Measurements from ENCODE around the gene TLNRD1. TPM values are rescaled to one million over a fixed set of nuclear protein-coding genes. Genes with fewer than 3 reads are reported as not detected.
A peak's percentile ranks its signal among the peaks of the same experiment; 100 is the strongest.
"Not testable (repeated sequence)": the region's sequence is repeated elsewhere in the genome, so short reads cannot be mapped to it uniquely, and the experiment has no call there.

The TLNRD1 gene
- total RNA-seq, 1 experiment from 2014 or later: 19.3 TPM

DNA sequence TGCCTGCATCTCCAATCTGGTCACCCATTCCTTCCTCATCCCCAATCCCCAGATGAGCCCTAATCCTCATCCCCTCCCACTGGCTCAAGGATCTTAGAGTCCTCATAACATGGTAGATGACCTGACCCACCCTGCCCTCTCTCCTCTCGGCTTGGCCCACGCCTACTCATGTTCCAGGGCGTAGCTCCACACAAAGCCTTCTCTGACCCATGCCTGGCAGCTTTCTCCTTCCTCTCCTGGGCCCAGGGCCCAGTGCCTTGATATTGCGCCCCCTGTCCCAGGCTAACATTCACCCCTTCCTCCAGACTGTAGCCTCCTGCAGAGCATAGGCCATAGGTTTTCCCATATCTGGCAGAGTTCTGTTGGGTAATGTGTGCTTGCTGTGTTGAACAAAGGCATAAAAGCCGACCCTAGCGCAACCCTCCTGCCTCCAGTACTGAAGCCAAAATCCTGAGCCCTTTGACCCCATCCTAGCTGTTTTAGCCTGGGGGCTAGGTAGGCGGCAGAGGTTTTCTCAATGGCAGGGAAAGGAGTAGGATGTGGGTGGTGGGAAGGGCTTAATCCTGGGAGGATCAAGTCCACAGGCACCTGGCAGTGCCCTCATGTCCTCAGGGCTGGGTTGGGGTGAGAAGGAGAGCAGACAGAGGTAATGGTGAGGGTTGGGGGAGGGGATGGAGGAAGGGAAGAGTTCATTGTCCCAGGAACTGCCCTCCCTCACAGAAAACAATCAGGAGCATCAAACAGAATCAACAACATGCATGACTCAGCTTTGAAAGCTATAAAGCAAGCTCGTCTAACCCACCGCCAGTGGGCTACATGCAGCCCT, 46.6 kb upstream of the TLNRD1 start:
- DNase-seq: peak; percentile 75
- Mint-ChIP-seq H3K9me3 (no peaks in the 10 kb centered on the region; a peak in 1 of 5 replicates), H3K4me3 (no peak overlapping the region; a peak in 1 of 5 replicates), H3K36me3 (ENCODE audit: insufficient read depth in 1 of 3, low read depth in 3 of 3) (peaks cover 22 to 42% (median 30%) of the 10 kb centered on the region in 3 experiments), H3K4me1 (peaks cover 34 to 40% of the 10 kb centered on the region in 2 experiments), H3K27ac (peak overlapping the region; percentile 74 to 95 (median 88)), H3K27me3 (ENCODE audit: low read depth) (no peaks in the 10 kb centered on the region)
- Histone ChIP-seq H3T11ph (ENCODE audit: low read length) (no peak overlapping the region), H3K14ac (ENCODE audit: insufficient read depth, low read length) (peak overlapping the region; percentile 42; the same call in 1 of the 2 replicates), H3K56ac (ENCODE audit: insufficient read length, low read depth, low read length) (peak overlapping the region; percentile 40), H2BK15ac (ENCODE audit: low read depth, low read length) (no peak overlapping the region), H3K9me3 (ENCODE audit: control insufficient read depth, low read depth, low read length) (no peaks in the 10 kb centered on the region), H4K20me1 (ENCODE audit: control insufficient read depth, insufficient read depth, insufficient read length) (no peaks in the 10 kb centered on the region), H3K79me2 (ENCODE audit: insufficient read depth, low read length) (0 out of 2 replicates have a peak, but pooled peaks cover 2% of the 10 kb centered on the region), H4K91ac (ENCODE audit: insufficient read length, low read depth, low read length) (peak overlapping the region; percentile 5), H3K23ac (ENCODE audit: insufficient read length, low read depth, low read length) (no peak overlapping the region), H2BK5ac (ENCODE audit: insufficient read length, low read length) (no peak overlapping the region), H2AK5ac (ENCODE audit: insufficient read length, low read length) (peak overlapping the region; percentile 13), H2AFZ (ENCODE audit: low read length) (no peak overlapping the region), H3K4me1 (ENCODE audit: insufficient read depth, low read length) (peaks cover 3% of the 10 kb centered on the region), H4K5ac (ENCODE audit: insufficient read length, low read depth, low read length) (no peak overlapping the region), H3K27me3 (ENCODE audit: insufficient read depth, low read length) (no peaks in the 10 kb centered on the region), H3K4me2 (ENCODE audit: insufficient read depth, insufficient read length, low read length) (peak overlapping the region; percentile 33), H2BK12ac (ENCODE audit: insufficient read length, low read depth, low read length) (peak overlapping the region; percentile 55), H3K27ac (ENCODE audit: insufficient read length, low read depth, low read length) (peak overlapping the region; percentile 20), H4K8ac (replicated peaks; ENCODE audit: insufficient read length, low read depth, low read length) (no peak overlapping the region), H3K4ac (ENCODE audit: low read depth, low read length) (no peak overlapping the region), H3K79me1 (ENCODE audit: insufficient read depth, low read depth, low read length, poor library complexity, severe bottlenecking) (no peaks in the 10 kb centered on the region), H3K18ac (ENCODE audit: insufficient read length, low read depth, low read length) (peak overlapping the region; percentile 69), H2BK120ac (ENCODE audit: low read depth, low read length, poor library complexity, severe bottlenecking) (no peak overlapping the region), H3K9ac (ENCODE audit: extremely low read depth, insufficient read length, low read length) (no peak overlapping the region), H3K23me2 (ENCODE audit: insufficient read length, low read depth, low read length, poor library complexity, severe bottlenecking) (no peaks in the 10 kb centered on the region), H2BK20ac (ENCODE audit: low read depth, low read length, poor library complexity, severe bottlenecking) (no peak overlapping the region)
- TF ChIP-seq, protein P1, sequence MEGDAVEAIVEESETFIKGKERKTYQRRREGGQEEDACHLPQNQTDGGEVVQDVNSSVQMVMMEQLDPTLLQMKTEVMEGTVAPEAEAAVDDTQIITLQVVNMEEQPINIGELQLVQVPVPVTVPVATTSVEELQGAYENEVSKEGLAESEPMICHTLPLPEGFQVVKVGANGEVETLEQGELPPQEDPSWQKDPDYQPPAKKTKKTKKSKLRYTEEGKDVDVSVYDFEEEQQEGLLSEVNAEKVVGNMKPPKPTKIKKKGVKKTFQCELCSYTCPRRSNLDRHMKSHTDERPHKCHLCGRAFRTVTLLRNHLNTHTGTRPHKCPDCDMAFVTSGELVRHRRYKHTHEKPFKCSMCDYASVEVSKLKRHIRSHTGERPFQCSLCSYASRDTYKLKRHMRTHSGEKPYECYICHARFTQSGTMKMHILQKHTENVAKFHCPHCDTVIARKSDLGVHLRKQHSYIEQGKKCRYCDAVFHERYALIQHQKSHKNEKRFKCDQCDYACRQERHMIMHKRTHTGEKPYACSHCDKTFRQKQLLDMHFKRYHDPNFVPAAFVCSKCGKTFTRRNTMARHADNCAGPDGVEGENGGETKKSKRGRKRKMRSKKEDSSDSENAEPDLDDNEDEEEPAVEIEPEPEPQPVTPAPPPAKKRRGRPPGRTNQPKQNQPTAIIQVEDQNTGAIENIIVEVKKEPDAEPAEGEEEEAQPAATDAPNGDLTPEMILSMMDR (conservative IDR thresholded peaks at IDR 0.05): no peak
- no CpG with 5 or more reads among the region's 9 CpGs for WGBS (ENCODE audit: extremely low coverage, insufficient read length, low lambda C conversion rate)

DNA sequence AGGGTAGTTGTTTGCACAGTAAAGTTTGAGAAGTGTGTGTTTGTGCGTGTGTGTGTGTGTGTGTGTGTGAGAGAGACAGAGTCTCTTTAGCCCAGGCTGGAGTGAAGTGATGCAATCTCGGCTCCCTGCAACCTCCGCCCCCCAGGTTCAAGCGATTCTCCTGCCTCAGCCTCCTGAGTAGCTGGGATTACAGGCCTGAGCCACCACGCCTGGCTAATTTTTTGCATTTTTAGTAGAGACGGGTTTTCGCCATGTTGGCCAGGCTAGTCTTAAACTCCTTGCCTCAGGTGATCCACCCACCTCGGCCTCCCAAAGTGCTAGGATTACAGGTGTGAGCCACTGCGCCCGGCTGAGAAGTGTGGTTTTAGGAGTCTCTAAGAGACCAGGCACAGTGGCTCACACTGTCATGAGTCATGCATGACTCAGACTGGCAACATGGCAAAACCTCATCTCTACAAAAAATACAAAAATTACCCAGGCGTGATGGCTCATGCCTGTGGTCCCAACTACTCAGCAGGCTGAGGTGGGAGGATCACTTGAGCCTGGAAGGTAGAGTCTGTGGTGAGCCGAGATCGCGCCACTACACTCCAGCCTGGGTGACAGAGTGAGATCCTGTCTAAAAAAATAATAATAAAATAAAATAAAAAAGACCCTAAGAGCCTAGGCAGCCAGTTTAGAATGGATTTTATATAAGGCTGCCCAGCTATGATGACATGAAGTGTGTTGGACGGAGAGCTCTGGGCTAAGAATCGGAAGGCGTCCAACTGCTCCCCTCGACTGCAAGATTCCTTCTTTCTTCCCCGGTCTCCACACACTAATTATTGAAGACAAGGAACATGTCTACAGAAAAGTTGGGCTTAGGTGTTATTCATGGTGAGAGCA, 44.9 kb upstream of the TLNRD1 start:
- H2BK12ac ChIP-seq (ENCODE audit: insufficient read length, low read depth, low read length); H2AK5ac ChIP-seq (ENCODE audit: insufficient read length, low read length); H4K5ac ChIP-seq (ENCODE audit: insufficient read length, low read depth, low read length); H2BK20ac ChIP-seq (ENCODE audit: low read depth, low read length, poor library complexity, severe bottlenecking); H3K79me1 ChIP-seq (ENCODE audit: insufficient read depth, low read depth, low read length, poor library complexity, severe bottlenecking); H3K4me2 ChIP-seq (ENCODE audit: insufficient read depth, insufficient read length, low read length); H3K27me3 Mint-ChIP-seq (ENCODE audit: low read depth); H2BK5ac ChIP-seq (ENCODE audit: insufficient read length, low read length); H3K4me3 Mint-ChIP-seq; H3K27me3 ChIP-seq (ENCODE audit: insufficient read depth, low read length); H3K4ac ChIP-seq (ENCODE audit: low read depth, low read length); H3K23me2 ChIP-seq (ENCODE audit: insufficient read length, low read depth, low read length, poor library complexity, severe bottlenecking); H3K23ac ChIP-seq (ENCODE audit: insufficient read length, low read depth, low read length); H4K20me1 ChIP-seq (ENCODE audit: control insufficient read depth, insufficient read depth, insufficient read length); H3K79me2 ChIP-seq (ENCODE audit: insufficient read depth, low read length); H3K14ac ChIP-seq (ENCODE audit: insufficient read depth, low read length); H3K4me1 ChIP-seq (ENCODE audit: insufficient read depth, low read length); H2AFZ ChIP-seq (ENCODE audit: low read length); H3K9me3 Mint-ChIP-seq; H3T11ph ChIP-seq (ENCODE audit: low read length); H4K8ac ChIP-seq (replicated peaks; ENCODE audit: insufficient read length, low read depth, low read length); H3K27ac ChIP-seq (ENCODE audit: insufficient read length, low read depth, low read length); H4K91ac ChIP-seq (ENCODE audit: insufficient read length, low read depth, low read length); H3K18ac ChIP-seq (ENCODE audit: insufficient read length, low read depth, low read length); H3K56ac ChIP-seq (ENCODE audit: insufficient read length, low read depth, low read length); H3K9ac ChIP-seq (ENCODE audit: extremely low read depth, insufficient read length, low read length); H3K9me3 ChIP-seq (ENCODE audit: control insufficient read depth, low read depth, low read length); H2BK15ac ChIP-seq (ENCODE audit: low read depth, low read length); H2BK120ac ChIP-seq (ENCODE audit: low read depth, low read length, poor library complexity, severe bottlenecking); DNase-seq: not testable (repeated sequence)
- peaks cover 35 to 40% of the 10 kb centered on the region in 2 experiments for H3K4me1 Mint-ChIP-seq
- H3K27ac Mint-ChIP-seq: peak overlapping the region; percentile 5 to 85 (median 40); a peak in 5 of 7 replicates
- H3K36me3 Mint-ChIP-seq (ENCODE audit: insufficient read depth in 1 of 3, low read depth in 3 of 3): peaks cover 19 to 49% (median 33%) of the 10 kb centered on the region in 3 experiments
- no CpG with 5 or more reads among the region's 19 CpGs for WGBS (ENCODE audit: extremely low coverage, insufficient read length, low lambda C conversion rate)
